ENCODE results near the gene FMNL2. TPM values are rescaled to one million over a fixed set of nuclear protein-coding genes. Genes with fewer than 3 reads are reported as not detected.

FMNL2 gene
- total RNA-seq, 4 donors from 2014 or later, result 50.5 to 96.7 (median 79.6) TPM

GRCh38 chr2:152444448-152444847, 109.5 kb downstream of the FMNL2 start:
- no peak for TF ChIP-seq CTCF (IDR thresholded peaks at IDR 0.05; ENCODE audit: low read depth)

- TF ChIP-seq CTCF (IDR thresholded peaks at IDR 0.05; ENCODE audit: low read depth), result no peak
These were observed 110.4 kb downstream of the FMNL2 start for GRCh38 chr2:152445375-152445774.

GRCh38 chr2:152445791-152446201, 110.8 kb downstream of the FMNL2 start:
- no peak for TF ChIP-seq CTCF (IDR thresholded peaks at IDR 0.05; ENCODE audit: low read depth)

DNA sequence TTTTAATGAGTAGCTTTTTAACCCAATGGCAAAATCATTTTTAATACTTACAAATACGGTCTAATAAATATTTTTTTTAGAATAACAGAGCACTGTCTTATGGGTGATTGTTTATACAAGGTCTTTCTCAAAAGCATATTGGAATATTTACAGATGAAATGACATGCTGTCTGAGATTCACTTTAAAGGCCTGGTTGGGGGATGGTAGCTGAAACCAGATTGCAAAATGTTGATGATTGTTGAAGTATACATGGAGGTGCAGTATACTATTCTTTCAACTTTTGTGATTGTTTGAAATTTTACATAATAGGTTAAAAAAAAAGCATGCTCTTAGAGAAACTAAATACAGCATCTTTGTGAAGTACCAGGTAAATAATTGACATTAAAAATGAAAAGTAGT, 111.2 kb downstream of the FMNL2 start:
- TF ChIP-seq CTCF (IDR thresholded peaks at IDR 0.05; ENCODE audit: low read depth), result no peak

DNA sequence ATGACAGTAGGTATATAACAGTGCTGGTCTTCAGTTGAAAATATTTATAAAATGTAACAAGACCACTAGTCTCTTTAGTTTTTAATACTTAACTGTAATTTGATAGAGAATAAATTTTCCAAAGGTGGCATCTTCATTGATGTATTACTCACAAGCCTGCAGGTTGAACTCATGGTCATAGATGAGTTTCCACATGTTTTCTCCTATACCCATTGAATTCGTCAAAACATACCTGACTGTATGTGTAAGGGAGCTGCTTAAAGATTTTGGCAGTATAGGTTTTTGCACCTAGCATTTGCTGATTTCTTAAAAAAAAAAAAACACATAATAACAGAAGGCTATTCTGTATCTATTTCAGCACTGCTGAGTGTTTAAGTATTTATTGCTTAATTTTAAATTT, 112.9 kb downstream of the FMNL2 start:
- no peak for TF ChIP-seq CTCF (IDR thresholded peaks at IDR 0.05; ENCODE audit: low read depth)

- TF ChIP-seq CTCF (IDR thresholded peaks at IDR 0.05; ENCODE audit: low read depth), result no peak
These were observed 113.6 kb downstream of the FMNL2 start for GRCh38 chr2:152448606-152449005.

- TF ChIP-seq CTCF (IDR thresholded peaks at IDR 0.05; ENCODE audit: low read depth), result no peak
These were observed 114.6 kb downstream of the FMNL2 start for GRCh38 chr2:152449578-152449977.
